DND-41 (cell line): ENCODE measurements around the gene NCMAP.

Experiments used
- CTCF ChIP-seq: IDR thresholded peaks from 2 replicates; pipeline ENCODE4 v1.5.1; 2012; ENCODE audit warnings: borderline replicate concordance, low read length, moderate library complexity, mild to moderate bottlenecking; ENCODE audit not compliant: poor library complexity, severe bottlenecking; ENCODE audit errors: extremely low read depth
- EZH2 ChIP-seq: IDR thresholded peaks from 3 replicates; pipeline ENCODE4 v1.6.1; 2012; ENCODE audit warnings: borderline replicate concordance, low read depth, mild to moderate bottlenecking, moderate library complexity, low read length, inconsistent platforms; ENCODE audit not compliant: severe bottlenecking

GRCh38 chr1:24642481-24643362 is 86.8 kb downstream of the NCMAP start, which contains the start of gene SRRM1:
- TF ChIP-seq EZH2 (no peak), CTCF (peak; percentile 30)
